ENCODE measurements around the gene CHRNA5.

DNA sequence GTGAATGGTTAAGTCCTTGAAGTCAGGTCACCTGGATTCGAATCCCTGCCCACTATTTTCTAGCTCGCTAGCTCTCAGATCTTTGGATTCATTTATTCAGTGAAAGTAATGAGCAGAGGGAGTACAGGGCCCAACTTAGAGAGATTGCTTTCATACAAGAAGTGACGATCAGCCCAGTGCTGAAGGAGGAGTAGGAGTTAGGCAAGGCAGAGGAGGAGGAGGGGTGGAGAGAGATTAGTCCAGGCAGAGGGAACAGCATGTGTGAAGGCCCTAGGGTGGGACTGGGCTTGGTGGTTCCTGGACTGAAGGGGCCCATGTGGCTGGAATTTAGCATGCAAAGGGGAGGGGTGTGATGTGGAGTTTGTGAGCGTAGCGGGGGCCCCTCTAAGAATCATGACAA is 3.8 kb upstream of the CHRNA5 start:
- TF ChIP-seq EZH2 (IDR thresholded peaks at IDR 0.05; ENCODE audit: insufficient read depth, poor library complexity, severe bottlenecking): no peak
- no peak for TF ChIP-seq EZH2phosphoT487 (IDR thresholded peaks at IDR 0.05; ENCODE audit: insufficient read depth, low read depth)
